Measurements from ENCODE around the gene RANBP17.

Gene RANBP17

DNA sequence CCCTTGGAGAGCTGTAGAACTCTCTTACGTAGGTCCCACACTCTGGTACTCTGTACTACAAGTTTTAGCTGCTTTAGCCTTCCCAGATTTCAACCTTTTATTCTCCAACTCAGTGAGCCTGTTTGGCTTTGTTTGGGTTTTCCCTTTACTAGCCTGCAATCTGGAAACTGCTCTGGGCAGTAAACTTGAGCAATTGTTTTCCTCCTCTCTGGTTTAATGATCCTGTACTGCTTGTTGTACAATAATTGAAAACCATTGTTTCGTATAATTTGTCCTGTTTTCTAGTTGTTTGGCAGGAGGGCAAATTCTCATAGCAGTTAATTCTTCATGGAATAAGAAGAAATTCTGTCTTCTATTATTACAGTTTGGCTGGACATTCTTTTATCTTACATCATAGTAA is 384.4 kb downstream of the RANBP17 start:
- DNase-seq (ENCODE audit: low read depth) = no peak
- H3K4me3 ChIP-seq (ENCODE audit: low read depth, low read length) = no peak overlapping the region
- TF ChIP-seq, protein P1, sequence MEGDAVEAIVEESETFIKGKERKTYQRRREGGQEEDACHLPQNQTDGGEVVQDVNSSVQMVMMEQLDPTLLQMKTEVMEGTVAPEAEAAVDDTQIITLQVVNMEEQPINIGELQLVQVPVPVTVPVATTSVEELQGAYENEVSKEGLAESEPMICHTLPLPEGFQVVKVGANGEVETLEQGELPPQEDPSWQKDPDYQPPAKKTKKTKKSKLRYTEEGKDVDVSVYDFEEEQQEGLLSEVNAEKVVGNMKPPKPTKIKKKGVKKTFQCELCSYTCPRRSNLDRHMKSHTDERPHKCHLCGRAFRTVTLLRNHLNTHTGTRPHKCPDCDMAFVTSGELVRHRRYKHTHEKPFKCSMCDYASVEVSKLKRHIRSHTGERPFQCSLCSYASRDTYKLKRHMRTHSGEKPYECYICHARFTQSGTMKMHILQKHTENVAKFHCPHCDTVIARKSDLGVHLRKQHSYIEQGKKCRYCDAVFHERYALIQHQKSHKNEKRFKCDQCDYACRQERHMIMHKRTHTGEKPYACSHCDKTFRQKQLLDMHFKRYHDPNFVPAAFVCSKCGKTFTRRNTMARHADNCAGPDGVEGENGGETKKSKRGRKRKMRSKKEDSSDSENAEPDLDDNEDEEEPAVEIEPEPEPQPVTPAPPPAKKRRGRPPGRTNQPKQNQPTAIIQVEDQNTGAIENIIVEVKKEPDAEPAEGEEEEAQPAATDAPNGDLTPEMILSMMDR (IDR thresholded peaks at IDR 0.05; ENCODE audit: low read depth, low read length, missing control alignments) = no peak

DNA sequence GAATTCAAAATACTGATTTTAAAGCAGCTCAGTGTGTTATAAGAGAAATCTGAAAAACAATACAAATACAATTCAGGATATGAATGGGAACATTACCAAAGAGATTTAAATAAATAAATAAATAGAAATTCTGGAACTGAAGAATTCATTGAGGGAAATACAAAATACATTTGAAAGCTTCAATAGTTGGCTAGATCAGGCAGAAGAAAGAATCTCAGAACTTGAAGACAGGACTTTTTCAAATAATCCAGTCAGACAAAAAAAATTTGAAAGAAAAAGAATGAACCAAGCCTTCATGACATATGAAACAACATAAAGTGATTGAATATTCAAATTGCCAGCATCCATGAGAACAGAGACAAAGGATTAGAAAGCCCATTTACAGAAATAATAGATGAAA is 387.6 kb downstream of the RANBP17 start:
- no peak overlapping the region for H3K4me3 ChIP-seq (ENCODE audit: low read depth, low read length)
- DNase-seq (ENCODE audit: low read depth) = no peak
- TF ChIP-seq, protein P1 (IDR thresholded peaks at IDR 0.05; ENCODE audit: low read depth, low read length, missing control alignments) = no peak

DNA sequence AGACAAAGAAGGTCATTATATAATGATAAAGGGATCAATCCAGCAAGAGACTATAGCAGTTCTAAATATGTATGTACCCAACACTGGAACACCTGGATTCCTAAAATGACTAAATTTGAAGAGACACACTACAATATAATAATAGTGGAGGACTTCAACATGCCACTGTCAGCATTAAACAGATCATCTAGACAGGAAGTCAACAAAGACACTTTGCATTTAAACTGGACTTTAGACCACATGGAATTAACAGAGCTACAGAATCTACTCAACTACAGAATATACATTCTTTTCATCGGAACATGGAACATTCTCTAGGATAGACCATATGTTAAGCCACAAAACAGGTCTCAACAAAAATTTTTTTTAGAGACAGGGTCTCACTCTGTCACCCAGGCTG is 388.9 kb downstream of the RANBP17 start:
- no peak overlapping the region for H3K4me3 ChIP-seq (ENCODE audit: low read depth, low read length)
- TF ChIP-seq, protein P1 (IDR thresholded peaks at IDR 0.05; ENCODE audit: low read depth, low read length, missing control alignments) = no peak
- no peak for DNase-seq (ENCODE audit: low read depth)

DNA sequence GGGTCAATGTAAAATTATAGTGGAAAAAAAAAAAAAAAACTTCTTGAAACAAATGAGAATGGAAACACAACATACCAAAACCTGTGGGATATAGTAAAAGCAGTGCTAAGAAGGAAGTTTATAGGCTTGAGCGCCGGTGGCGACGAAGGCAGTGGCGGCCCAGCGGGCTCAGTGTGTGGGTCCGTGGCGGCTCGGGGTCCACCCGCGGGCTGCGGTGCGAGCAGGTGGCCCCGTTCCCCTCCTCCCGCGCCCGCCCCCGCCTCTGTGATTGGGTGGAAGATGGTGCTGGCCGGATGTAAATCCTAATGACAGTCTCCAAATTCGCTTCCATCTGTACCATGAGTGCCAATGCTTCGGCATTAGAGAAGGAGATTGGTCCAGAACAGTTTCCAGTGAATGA is 389.7 kb downstream of the RANBP17 start:
- TF ChIP-seq, protein P1 (IDR thresholded peaks at IDR 0.05; ENCODE audit: low read depth, low read length, missing control alignments) = no peak
- H3K4me3 ChIP-seq (ENCODE audit: low read depth, low read length) = no peak overlapping the region

DNA sequence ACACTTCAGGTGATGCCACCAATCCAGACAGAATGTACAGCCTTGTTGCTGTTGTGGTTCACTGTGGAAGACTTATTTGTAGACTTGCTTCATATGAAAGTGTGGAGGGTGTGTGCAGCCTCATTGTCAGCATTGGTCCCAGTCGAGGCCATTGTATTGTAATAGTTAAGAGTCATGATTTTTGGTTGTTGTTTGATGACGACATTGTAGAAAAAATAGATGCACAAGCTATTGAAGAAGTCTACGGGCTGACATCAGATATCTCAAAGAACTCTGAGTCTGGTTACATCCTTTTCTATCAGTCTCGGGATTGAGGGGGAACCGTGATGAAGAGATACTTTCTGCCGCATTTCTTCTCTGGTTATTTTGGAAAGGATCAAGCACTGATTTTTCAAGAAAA is 390.9 kb downstream of the RANBP17 start:
- no peak overlapping the region for H3K4me3 ChIP-seq (ENCODE audit: low read depth, low read length)
- TF ChIP-seq, protein P1 (IDR thresholded peaks at IDR 0.05; ENCODE audit: low read depth, low read length, missing control alignments) = no peak
- DNase-seq (ENCODE audit: low read depth) = no peak

More for the DNA sequence above, 389.7 kb downstream of the RANBP17 start:
- no peak for DNase-seq (ENCODE audit: low read depth)

DNA sequence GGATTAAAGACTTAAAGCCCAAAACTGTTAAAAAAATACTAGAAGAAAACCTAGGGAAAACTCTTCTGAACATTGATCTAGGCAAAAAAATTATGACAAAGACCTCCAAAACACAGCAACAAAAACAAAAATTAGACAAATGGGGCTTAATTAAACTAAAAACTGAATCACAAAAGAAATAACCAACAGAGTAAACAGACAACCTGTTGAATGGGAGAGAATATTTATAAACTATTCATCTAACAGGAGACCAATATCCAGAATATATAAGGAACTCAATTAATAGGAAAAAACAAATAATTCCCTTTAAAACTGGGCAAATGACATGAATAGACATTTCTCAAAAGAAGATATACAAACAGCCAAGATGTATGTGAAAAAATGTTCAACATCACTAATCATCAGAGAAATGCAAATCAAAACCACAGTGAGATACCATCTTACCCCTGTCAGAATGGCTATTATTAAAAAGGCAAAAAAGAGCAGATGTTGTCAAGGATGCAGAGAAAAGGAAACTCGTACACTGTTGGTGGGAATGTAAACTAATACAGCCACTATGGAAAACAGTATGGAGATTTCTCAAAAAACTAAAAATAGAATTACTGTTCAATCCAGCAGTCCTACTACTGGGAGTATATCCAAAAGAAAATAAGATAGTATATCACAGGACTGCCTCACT is 397.1 kb downstream of the RANBP17 start:
- DNase-seq (ENCODE audit: low read depth) = no peak
- H3K4me3 ChIP-seq (ENCODE audit: low read depth, low read length) = no peak overlapping the region
- TF ChIP-seq, protein P1 (IDR thresholded peaks at IDR 0.05; ENCODE audit: low read depth, low read length, missing control alignments) = no peak

DNA sequence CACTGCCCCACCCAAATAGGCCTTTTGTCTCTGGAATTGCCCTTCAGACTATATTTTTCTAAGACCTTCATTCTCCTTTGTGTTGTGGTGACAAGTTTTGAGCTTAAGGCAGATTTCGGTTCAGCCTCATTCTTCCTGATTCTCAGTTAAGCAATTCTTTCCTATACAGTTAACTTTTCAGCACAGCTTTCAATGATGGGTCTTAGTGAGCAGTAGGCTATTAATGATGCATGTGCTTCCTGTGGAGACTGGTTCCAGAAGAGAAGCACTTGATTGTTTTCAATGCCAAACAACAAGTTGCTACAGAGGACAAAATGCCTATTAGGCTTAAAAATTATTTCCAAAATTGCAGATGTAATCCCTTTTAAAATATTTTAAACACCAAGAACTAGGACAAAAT is 399.5 kb downstream of the RANBP17 start:
- TF ChIP-seq, protein P1 (IDR thresholded peaks at IDR 0.05; ENCODE audit: low read depth, low read length, missing control alignments) = no peak
- DNase-seq (ENCODE audit: low read depth) = no peak

More for the DNA sequence above, 399.5 kb downstream of the RANBP17 start:
- H3K4me3 ChIP-seq (ENCODE audit: low read depth, low read length) = no peak overlapping the region
